GM18508 (cell line): ENCODE results near the gene PHYKPL.

Source experiments
- ATAC-seq: cut with Tn5 transposase; IDR thresholded peaks from one replicate; pipeline ENCODE4 v1.9.1; 2021; ENCODE audit warnings: moderate number of reproducible peaks; ENCODE audit not compliant: insufficient read depth, unreplicated experiment

The PHYKPL gene

DNA sequence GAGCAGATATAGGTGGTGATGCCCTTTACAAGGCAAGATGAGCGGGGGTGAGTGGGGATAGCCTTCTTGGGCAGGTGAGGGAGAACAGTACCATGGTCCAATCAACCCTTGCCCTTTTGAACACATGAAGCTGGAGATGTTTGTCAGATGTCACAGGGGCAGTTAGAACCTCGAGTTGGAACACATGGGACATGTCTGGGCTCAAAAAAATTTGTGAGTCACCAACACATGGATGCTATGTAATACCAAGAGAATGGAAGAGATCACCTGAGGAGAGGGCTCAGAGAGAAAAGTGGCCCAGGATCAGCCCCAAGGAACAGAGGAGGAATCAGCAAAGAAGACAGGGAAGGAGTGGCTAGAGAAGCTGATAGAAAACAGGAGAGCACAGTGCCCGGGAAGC, 4.7 kb downstream of the PHYKPL start:
- ATAC-seq, result no peak

GRCh38 chr5:178227138-178227659, 5.4 kb downstream of the PHYKPL start:
- ATAC-seq, result no peak

GRCh38 chr5:178225174-178225573, 7.4 kb downstream of the PHYKPL start:
- ATAC-seq, result no peak

GRCh38 chr5:178224403-178224802, 8.2 kb downstream of the PHYKPL start:
- ATAC-seq, result no peak

- ATAC-seq, result no peak
Measured at GRCh38 chr5:178223828-178224335, 8.7 kb downstream of the PHYKPL start.

DNA sequence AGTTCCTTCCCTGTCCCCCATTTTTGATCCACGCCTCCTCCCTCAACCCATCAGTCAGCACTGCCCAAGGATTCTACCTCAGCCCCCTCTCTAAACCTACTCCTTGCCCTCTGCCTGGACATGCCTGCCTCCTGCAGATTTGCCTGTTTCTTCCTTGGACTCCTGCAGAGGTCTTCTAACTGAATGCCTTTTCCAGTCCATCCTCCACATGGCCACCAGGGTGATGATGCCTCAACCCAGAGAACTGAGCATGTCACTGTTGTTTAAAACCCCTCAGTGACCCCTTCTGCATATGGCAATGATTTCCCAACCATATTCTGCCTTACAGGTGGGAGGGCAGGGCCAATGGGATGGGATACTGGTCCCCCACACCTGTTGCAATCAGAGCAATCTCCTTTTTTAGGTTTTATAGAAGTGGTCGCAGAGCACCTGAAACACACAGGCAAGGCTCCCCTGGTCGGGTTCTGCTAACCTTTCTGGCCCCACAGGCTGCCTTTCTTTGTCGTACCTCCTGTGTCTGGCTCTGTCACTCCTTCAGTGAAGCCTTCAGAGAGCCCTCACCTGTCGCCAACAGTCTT, 9.3 kb downstream of the PHYKPL start:
- ATAC-seq, result no peak

DNA sequence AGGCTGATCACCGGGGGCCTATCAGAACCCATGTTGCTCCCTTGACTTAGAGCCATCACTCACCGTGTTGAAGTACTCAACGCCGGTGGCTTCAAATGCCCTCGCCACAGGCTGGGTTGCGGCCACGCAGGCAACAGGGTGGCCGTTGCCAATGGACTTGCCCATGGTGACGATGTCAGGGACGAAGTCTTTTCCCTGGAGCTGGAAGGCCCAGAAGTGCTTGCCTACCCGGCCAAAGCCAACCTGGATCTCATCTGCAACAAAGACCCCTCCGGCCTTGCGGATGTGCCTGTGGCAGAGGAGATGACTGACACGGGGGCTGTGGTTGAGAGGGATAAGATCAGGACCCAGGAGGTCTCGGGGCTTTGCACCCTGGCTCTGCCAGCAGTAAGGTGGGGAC, 10.3 kb downstream of the PHYKPL start:
- no peak for ATAC-seq

DNA sequence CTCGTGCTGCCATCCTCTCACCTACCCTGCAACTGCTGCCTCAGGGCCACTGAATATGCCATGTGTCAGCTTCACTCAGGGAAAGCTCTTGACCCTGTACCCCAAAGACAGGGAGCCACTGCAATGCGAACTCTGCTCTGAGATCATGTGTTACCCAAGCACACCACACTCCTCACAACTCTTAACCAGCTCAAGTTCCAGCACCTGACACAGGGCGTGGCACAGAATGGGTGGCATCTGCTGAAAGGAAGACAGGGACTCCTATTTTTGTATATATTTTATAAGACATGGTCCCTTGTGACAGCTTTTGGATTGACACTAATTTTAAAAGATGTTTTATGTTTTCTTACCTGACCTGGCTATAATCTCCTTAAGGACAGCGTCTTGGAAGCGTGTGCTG, 10.7 kb downstream of the PHYKPL start:
- ATAC-seq, result no peak

- no peak for ATAC-seq
Measured at GRCh38 chr5:178221282-178221681, 11.3 kb downstream of the PHYKPL start.

DNA sequence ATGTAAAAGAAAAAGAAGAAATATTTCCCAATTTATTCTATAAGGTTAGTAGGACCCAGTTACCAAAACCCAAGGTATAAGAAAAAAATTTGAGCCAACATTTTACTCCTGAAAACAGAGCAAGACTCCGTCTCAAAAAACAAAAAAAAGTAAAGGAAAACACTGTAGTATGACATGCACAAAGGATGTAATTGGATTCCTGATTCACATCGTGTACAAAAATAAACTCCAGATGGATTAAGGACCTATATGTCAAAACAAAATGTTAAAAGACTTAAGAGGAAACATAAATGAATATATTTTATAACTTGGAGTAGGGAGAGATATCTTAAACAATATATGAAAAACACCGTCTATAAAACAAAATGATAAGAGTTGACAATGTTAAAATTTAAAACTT, 13.8 kb downstream of the PHYKPL start:
- ATAC-seq, result no peak

GRCh38 chr5:178218237-178218776, 14.3 kb downstream of the PHYKPL start:
- no peak for ATAC-seq

DNA sequence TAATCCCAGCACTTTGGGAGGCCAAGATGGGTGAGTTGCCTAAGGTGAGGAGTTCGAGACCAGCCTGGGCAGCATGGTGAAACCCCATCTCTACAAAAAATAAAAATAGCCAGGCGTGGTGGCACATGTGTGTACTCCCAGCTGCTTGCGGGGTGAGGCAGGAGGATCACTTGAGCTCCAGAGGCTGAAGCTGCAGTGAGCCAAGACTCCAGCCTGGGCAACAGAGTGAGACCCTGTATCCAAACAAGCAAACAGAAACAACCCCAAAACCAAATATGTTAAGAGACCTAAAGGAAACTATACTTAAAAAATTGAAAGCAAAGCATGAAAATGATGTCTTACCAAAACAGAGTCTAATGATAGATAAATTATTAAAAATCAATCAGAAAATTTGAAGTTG, 15.8 kb downstream of the PHYKPL start:
- no peak for ATAC-seq

- no peak for ATAC-seq
Measured at GRCh38 chr5:178216088-178216534, 16.5 kb downstream of the PHYKPL start.

DNA sequence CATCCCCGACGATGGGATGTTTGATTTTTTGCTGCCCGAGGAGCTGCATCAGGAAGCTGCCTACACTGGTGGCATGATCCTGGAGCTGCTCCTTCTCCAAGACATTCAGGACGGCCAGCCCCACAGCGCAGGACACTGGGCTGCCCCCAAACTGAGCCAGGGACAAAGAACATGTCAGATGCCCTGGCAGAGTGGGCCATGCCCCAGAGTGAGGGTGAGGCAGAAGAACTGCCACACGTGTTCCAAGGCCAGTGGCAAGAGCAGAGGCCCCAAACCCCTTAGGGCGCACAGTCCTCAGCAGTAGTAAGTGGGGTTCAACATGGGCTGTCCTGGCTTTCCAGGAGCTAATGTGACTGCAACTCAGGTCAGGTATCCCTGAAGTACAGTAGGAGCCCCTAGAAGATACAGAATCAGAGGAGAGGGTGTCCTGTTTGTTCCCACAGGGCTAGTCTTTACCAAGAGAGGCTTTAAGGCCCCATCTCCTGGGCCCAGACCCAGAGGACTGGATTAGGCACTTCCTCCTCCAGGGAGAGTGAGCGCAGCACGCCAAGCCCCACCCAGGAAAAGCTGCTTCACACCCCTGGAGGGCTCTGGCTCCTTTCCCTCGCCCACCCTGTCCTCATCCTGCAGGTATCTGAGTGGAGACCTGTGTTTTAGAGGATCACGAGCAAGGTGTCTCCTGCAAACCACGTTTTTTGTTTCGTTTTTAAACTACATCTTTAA, 17.2 kb downstream of the PHYKPL start:
- no peak for ATAC-seq

GRCh38 chr5:178214160-178214803, 18.3 kb downstream of the PHYKPL start:
- no peak for ATAC-seq

GRCh38 chr5:178213748-178214151, 18.9 kb downstream of the PHYKPL start:
- ATAC-seq, result no peak

GRCh38 chr5:178213003-178213461, 19.6 kb downstream of the PHYKPL start:
- no peak for ATAC-seq

DNA sequence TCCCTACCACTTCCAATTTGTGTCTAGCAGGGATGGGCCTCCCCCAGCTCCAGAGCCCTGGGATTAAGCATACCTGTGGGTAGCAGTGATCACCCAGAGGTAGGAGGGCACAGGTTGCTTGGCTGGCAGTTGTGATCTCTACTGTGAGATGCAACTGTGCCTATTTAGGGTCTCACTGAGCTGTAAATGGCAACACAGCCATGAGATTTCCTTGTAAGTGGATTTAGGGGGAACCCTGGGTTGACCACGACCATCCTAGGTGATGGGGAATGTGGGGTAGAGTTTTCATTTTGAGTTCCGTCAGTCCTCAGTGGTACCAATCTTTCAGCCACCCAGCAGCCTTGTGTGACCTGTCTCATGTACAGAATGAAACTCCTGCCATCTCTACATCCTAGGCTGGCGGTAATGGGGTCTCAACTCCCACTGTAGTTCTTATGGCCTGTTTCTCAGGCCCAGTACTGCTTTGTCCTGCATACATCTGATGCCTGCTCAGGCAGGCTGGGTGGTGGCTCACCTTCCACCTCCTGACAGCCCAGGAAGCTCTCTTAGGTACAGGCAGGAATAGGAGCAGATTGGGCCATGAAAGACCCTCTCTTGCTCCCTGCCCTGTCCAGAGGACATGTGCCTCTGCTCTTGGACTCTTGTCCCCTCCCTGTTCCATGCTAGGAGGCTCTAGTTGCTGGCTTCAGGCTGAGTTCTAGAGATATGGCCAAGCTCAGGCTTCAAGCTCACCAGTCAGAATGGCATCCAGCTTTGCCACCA, 20.2 kb downstream of the PHYKPL start:
- no peak for ATAC-seq

DNA sequence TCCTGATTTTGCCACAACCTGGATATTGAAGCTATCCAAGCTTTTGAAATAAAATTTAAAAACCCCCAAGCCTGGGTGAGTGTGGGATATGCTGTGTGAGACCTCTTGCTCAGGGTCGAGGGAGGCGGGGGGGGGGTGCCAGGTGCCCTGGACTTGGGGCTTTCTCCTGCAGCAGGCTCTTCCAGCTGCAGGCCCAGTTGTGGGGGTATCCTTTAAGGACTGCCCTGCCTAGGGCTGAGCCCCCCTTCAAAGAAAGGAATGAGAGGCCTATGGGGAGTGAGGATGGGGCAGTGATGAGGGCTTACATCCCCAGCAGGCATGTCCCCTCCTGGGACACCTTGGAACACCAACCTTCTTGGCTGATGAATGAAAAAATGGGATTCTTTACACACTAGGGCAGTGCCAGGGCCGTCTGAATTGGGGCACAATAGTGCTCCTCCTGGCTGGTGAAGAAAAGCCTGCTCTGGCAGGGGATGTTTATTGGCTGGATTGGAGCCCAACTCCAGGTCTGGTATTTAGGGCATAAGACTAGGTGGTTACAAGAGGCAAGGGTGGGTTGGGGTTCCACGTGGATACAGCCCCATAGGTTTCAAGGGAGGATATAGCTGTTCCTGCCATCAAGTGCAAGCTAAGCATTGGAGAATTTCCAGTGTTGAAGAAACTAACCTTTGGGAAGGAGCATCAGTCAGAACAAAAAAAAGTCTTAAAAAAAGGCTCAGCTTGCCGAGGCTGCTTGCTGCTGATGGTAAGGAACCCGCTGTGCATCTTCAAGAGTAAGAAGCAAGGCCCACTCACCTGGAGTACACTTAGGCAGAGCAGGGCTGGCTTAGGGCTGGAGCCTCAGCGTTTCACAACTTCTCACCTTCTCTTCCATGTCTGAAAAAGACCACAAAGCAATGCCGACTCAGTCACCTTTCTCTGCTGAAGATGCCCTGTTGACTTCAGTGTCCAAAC, 21.2 kb downstream of the PHYKPL start:
- ATAC-seq, result no peak
